CD4-positive, alpha-beta T cell treated with Interleukin-17A for 4 hours (primary cell): ENCODE measurements around the gene DPEP3.
"Not testable (repeated sequence)": the region's sequence is repeated elsewhere in the genome, so short reads cannot be mapped to it uniquely, and the experiment has no call there.

Source experiments
- DNase-seq: peaks from one replicate; pipeline ENCODE4 v3.0.0-alpha.2; 2020; ENCODE audit warnings: mixed read lengths

Gene DPEP3

GRCh38 chr16:67979955-67980678, at the start of gene DPEP3:
DPEP3 (minus strand) TSS chr16:67980499; CDS start chr16:67980380, 119 bp downstream.
- peak; percentile 21 for DNase-seq

GRCh38 chr16:68028996-68029395, 48.7 kb upstream of the DPEP3 start:
- DNase-seq: no peak

GRCh38 chr16:68022728-68023537, 42.6 kb upstream of the DPEP3 start, which contains the start of the genes DDX28 and DUS2:
DDX28 (minus strand) TSS chr16:68023232; CDS start chr16:68023202, 30 bp downstream.
DUS2 (plus strand) TSS chr16:68023284; CDS start chr16:68038024, 14,740 bp downstream.
- DNase-seq: peak; percentile 94

GRCh38 chr16:68022278-68022727, 42.0 kb upstream of the DPEP3 start:
- DNase-seq: no peak

GRCh38 chr16:68021490-68021889, 41.2 kb upstream of the DPEP3 start:
- no peak for DNase-seq

- no peak for DNase-seq
These were observed 38.9 kb upstream of the DPEP3 start for GRCh38 chr16:68019167-68019680.

- DNase-seq: no peak
These were observed 35.4 kb upstream of the DPEP3 start, which contains the start of gene DPEP2NB for GRCh38 chr16:68015681-68016080. DPEP2NB (minus strand) TSS chr16:68015911; CDS start chr16:68015770, 141 bp downstream.

GRCh38 chr16:68013440-68013839, 33.1 kb upstream of the DPEP3 start:
- no peak for DNase-seq

GRCh38 chr16:68009872-68010271, 29.6 kb upstream of the DPEP3 start:
- not testable (repeated sequence) for DNase-seq

GRCh38 chr16:68009157-68009735, 28.9 kb upstream of the DPEP3 start:
- DNase-seq: no peak

GRCh38 chr16:68005786-68006286, 25.5 kb upstream of the DPEP3 start:
- peak; percentile 78 for DNase-seq

- no peak for DNase-seq
These were observed 24.9 kb upstream of the DPEP3 start for GRCh38 chr16:68005211-68005610.

- no peak for DNase-seq
These were observed 22.7 kb upstream of the DPEP3 start for GRCh38 chr16:68003031-68003430.

- DNase-seq: no peak
These were observed 20.2 kb upstream of the DPEP3 start for GRCh38 chr16:68000450-68000849.

GRCh38 chr16:67999985-68000384, 19.7 kb upstream of the DPEP3 start:
- DNase-seq: peak; percentile 24

GRCh38 chr16:67998779-67999688, 18.7 kb upstream of the DPEP3 start, which contains the start of gene DPEP2:
DPEP2 (minus strand) TSS chr16:67999484; CDS start chr16:67993212, 6,272 bp downstream.
- peak; percentile 74 for DNase-seq

- not testable (repeated sequence) for DNase-seq
These were observed 18.0 kb upstream of the DPEP3 start for GRCh38 chr16:67998231-67998778.

- DNase-seq: no peak
These were observed 16.4 kb upstream of the DPEP3 start for GRCh38 chr16:67996666-67997065.

- peak; percentile 26 for DNase-seq
These were observed 15.1 kb upstream of the DPEP3 start for GRCh38 chr16:67995423-67995822.

- DNase-seq: not testable (repeated sequence)
These were observed 13.7 kb upstream of the DPEP3 start for GRCh38 chr16:67994040-67994408.
